LoVo (cell line): ENCODE measurements around the gene PPP1R1B.

Experiments
- DNase-seq: peaks from one replicate; pipeline ENCODE4 v3.0.0-alpha.2; 2016; ENCODE audit warnings: low spot score

PPP1R1B gene

DNA sequence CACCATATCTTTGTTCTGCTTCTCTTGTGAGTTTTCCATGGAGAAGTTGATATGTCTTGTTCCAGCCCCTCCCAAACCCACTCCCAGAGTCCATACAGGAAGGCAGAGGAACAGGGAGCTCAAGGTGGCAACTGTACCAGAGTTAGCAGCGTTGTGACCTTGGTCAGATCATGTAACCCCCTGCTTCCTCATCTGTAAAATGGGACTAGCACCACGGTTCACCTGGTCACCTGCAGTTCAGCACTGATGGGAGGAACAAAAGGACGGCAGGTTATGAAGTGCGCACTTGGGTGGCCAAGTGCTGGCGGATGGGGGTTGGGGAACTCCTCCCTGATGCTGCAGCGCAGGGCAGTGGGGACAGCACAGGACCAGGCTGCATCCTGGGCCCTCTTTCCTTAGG, 11.3 kb upstream of the PPP1R1B start:
- DNase-seq = no peak

- DNase-seq = no peak
Measured at GRCh38 chr17:39617100-39617445, 9.7 kb upstream of the PPP1R1B start.

DNA sequence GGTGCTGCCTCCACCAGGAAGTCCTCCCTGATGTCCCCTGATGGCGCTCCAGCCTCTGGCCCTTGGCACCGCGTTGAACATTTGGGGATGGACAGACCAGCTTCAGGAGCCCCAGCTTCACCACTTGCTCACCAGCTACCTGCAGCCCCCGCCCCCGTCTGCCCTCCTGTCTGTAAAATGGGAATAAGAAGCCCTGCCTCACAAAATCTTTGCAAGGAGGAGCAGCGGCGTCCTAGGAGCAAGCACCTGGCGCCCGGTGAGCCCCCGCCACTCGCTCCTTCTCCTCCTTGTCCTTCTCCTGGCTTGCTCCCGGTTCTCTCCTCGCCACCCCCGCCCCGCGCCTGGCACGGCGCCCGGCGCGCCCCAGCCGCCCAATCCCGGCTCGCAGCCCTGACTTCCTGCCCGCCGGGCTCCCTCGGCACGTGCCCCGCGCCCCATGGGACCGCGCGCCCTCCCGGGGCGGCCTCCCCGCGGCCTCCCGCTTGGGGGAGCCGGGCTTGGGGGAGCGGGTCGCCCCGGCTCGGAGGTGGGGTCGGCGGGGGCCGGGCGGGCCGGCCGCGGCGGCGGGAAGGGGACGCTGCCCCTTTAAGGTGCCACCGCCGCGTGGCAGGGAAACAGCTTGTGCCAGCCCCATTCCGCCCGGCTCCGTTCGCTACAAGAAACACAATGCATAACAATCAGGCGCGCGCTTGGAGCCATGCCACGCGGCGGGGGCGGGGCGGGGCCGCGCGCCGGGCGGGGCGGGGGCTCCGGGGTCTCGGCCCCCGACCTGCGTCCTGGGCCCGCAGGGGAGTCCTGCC, 9.1 kb upstream of the PPP1R1B start:
- peak; percentile 71 for DNase-seq

GRCh38 chr17:39618246-39618913, 8.4 kb upstream of the PPP1R1B start:
- DNase-seq = no peak

DNA sequence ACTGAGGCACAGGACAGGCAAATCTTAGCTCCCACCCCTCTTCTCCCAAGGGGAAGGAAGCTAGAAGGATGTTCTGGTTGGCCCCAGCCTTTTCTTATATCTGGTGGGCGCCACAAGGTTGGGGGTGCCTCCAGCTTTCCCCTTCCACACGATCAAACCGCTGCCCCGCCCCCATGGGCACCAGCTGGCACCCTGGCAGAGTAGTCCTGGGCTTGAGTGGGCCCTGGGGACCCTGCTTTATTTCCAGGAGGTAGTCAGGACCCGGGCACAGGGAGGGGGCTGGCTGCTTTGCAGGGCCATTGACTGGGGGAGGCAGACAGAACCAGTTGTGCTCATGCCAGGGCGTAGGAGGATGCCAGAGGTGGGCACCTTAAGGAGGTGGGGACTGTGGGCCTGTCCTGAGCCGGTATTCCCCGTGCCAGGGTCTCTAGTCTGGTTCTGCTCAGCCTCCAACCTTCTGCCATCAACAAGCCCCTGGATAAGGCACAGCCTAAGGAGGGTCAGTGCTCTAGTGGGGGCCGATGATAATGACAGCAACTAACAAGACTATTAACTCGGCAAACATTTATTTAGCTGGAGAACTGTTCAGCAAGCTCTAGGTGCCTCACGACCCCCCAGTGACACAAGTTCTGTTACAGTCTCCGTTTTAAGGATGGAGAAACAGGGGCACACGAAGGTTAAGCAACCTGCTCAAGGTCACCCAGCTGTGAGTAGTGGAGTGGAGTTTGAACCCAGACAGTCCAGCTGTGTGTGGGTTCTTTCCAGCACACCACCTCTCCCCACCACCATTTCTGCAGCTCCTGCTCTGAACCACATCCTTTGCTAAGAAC, 7.6 kb upstream of the PPP1R1B start:
- no peak for DNase-seq

DNA sequence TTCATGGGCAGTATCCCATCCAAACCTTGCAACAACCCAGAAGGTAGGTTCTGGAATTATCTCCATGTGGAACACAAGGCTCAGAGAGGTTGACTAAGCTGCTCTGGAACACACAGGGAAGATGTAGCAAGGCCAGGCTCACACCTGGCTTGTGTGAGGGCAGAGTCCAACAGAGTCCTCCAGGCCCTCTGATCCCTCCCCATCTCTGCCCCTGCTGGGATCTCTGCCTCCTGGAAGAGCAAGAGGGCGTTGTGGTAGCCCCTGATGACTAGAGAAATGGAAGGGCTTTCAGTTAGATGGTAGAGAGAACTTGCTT, 7.0 kb upstream of the PPP1R1B start:
- no peak for DNase-seq

GRCh38 chr17:39621523-39622379, 5.0 kb upstream of the PPP1R1B start:
- DNase-seq = peak; percentile 75

- DNase-seq = no peak
Measured at GRCh38 chr17:39622380-39623006, 4.3 kb upstream of the PPP1R1B start.

- peak; percentile 72 for DNase-seq
Measured at GRCh38 chr17:39623356-39623950, 3.3 kb upstream of the PPP1R1B start.

DNA sequence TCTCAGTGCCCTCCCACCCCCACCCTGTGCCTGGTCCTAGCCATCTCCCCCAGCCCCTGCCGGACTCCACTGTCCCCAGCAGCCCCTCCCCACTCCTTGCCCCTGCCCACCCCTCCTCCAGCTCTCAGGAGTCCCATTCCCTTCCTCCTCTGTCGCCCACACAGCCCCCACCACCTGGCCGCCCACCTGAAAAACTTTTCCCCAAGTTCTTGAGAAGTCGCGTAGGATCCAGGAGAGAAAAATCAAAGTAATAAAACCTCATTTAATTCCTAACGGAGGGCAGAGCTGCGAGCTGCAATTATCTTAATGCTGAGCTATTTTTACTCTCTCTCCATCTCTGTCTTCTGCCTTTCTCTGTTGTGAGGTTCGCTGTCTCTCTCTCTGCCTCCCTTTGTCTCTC, 2.4 kb upstream of the PPP1R1B start:
- no peak for DNase-seq

DNA sequence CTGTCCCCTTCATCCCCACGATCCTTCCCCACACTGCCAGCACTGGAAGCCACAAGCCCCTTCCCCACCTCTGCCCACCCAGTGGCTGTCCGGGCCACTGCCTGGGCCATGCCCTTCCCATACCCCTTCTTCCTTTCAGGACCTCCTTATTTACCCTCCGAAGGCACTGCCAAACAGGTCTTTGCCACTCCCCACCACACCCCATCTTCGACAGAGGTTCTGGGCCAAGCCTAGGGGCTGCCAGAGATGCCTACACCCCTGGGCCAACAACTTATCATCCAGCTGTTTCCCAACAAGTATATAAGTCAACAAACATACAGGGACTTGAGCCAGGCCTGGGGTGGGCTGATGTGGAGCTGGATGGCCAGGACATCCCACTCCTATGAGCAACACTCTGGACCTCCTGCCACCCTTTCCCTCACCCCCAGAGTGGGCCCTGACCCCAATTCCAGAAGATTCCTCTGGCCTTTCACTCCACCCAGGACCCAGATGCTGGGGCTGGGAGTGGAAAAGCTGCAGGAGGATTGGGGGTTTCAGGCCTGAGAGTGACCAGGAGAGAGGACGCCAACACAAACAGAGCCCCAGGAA, 1.5 kb upstream of the PPP1R1B start:
- peak; percentile 47 for DNase-seq

DNA sequence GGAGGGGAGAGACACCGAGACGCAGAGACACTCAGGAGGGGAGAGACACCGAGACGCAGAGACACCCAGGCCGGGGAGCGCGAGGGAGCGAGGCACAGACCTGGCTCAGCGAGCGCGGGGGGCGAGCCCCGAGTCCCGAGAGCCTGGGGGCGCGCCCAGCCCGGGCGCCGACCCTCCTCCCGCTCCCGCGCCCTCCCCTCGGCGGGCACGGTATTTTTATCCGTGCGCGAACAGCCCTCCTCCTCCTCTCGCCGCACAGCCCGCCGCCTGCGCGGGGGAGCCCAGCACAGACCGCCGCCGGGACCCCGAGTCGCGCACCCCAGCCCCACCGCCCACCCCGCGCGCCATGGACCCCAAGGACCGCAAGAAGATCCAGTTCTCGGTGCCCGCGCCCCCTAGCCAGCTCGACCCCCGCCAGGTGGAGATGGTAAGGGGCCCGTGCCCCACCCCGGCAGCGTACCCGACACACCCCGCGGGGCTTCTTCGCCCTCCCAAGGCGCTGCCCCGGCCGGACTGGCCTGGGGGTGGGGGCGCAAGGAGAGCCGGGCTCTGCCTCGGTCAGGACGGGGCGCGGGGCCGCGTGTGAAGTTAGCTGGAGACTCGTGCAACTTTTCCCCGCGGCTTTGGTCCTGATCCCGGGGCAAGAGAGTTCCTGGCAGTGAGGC, 427 bp downstream of the PPP1R1B start:
- DNase-seq = no peak

DNA sequence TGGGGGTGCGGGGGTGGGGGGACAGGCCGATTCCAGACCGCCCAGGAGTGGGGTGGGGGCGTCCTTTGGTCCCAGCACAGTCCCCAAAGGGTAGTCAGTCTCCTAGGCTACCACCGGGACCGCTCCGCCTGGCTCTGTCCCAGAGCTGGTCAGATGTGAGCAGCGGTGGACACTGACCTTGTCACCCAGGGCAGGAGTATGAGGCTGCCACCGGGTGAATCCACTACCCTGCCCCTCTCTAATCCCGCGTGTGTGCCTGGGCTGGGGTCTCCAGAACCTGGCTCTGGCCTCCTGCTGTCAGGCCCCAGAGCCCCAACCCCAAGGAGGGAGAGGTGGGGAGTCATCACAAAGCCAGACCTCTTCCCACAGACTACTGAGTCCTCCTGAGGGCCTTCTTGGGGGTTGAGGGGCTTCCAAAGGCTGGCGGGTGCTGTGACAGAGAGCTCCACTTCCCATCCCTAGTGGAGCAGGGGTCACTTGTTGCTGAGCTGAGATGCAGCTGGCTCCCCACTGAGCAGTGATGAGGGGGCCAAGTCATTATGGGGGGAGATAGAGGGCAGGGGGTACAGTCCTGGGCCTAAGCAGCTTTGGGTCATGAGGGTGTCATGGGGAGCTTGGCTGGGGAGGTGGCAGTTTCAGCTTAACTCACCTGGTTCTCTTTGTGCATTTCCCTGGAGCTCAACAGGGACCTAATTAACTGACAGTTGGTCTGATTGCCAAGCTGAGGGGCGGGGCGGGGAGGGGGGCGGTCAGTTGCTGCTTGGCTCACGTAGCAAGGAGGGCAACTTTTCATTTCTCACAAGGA, 1.2 kb downstream of the PPP1R1B start:
- peak; percentile 24 for DNase-seq

DNA sequence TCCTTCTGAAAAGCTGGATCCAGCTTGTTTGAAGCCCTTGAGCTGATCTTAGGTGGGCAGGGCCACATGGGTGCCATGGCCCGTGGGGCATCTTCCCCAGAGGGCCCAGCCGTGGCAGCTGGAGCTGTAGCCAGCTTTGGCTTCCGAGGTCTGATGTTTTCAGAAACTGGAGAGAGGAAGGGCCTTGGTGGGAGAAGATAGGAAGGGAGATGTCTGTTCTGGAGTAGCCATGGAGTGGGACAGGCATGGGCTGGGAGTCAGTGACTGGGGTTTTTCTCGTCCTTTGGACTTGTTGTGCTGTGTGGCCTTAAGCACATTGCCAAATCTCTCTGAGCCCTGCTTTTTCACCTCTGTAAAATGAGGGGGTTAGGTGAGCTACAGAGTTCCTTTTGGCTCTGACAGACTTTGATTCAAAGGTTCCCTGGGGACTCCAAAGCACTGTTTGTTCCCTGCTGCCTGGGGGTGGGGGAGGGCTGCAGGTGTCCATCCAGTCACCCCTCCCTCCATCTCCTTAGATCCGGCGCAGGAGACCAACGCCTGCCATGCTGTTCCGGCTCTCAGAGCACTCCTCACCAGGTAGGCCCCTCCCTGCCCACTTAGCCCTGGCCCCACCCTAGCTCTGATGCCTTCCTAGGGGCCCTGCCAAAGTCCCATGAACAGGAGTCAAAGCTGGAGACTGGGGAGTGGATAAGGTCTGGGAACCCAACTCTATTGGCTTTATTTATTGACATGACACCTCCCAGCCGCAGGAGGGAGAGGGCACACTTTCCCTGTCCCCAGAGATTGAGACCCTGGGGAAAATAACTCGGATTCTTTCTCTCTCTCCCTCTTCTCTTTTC, 2.1 kb downstream of the PPP1R1B start:
- DNase-seq = peak; percentile 77

DNA sequence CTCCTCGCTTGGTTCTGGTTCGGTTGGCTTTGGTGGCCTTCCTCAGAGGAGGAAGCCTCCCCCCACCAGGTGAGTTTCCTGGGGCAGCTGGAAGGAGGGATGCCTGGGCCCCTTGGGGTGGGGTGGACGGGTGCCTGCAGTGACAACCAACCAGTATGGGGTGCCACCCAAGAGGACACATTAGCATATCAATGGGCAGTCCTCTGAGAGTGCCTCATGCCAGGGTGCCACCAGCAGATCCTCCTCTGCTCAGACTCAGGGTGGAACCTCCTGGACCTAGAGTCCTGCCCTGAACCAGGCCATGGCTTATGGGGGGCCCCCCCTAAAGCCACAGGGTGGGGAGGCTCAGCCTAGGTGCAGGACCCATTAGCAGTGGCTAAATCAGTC, 2.7 kb downstream of the PPP1R1B start:
- no peak for DNase-seq

GRCh38 chr17:39629898-39630297, 3.1 kb downstream of the PPP1R1B start:
- DNase-seq = no peak

GRCh38 chr17:39631403-39631802, 4.7 kb downstream of the PPP1R1B start:
- peak; percentile 70 for DNase-seq

GRCh38 chr17:39632153-39632941, 5.6 kb downstream of the PPP1R1B start:
- peak; percentile 91 for DNase-seq
